Upper lobe of left lung (tissue), 4 donors: Measurements from ENCODE around the gene H2AZ1.

Source experiments
- EP300 ChIP-seq, 4 donors: sonication (generic); formaldehyde crosslinking; IDR thresholded peaks; one replicate each; pipeline ENCODE4 v1.5.1; 2017; ENCODE audit warnings: antibody characterized with exemption in 4 of 4, control low read depth in 2 of 4
- POLR2A ChIP-seq, 4 donors: fragments of 450-650 bp; IDR thresholded peaks; one replicate each; pipeline ENCODE4 v1.5.1; 2016 to 2017; ENCODE audit warnings: antibody characterized with exemption in 4 of 4, mild to moderate bottlenecking in 2 of 4
- POLR2AphosphoS5 ChIP-seq, 2 donors: sonication (generic); formaldehyde crosslinking; IDR thresholded peaks; one replicate each; pipeline ENCODE4 v1.5.1; 2017; ENCODE audit warnings: antibody characterized with exemption in 2 of 2
- TF ChIP-seq, protein P1 (sequence below), 6 experiments: fragments of 450-650 bp in 4 of 6; fragments of 200-600 bp in 2 of 6; sonication (generic) in 2 of 6; IDR thresholded peaks; one replicate each; pipeline ENCODE4 v1.5.1; 2016 to 2019; ENCODE audit warnings: antibody characterized with exemption in 6 of 6

DNA sequence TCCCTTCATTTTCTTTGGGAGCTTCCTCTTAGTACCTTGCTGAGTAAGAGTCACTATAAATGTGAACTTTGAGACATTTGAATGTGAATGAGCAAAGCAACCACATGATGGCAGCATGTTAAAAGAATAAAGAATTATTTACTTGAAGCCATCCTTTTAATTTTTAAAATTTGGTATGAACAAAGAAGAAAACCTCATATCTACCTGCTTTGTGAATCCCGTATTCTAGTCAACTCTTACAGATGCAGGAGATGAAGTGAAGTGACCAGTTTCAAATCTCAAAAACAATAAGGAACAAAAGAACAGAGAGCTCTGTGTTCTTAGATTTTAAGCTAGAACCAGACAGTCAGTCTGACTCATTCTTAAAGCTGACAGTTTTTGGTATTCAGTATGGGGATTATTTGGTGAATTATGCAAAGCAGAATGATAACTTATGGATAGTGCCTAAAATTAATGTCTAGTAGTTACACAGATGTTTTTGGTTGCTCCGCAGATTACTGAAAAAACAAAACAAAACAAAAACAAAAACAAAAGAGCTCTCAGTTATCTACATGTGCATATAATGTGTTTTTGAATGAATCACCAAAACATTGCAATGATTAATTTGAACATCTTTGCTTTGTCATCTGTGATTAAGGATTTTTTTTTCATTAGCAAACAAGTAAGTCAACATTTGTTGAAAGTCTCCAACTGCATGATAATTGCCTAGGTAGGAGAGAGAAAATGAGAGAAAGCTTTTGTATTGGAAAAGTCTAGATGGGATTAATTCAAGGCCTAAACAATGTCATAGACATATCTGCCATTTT lies 48.2 kb upstream of the H2AZ1 start:
- TF ChIP-seq, protein P1, sequence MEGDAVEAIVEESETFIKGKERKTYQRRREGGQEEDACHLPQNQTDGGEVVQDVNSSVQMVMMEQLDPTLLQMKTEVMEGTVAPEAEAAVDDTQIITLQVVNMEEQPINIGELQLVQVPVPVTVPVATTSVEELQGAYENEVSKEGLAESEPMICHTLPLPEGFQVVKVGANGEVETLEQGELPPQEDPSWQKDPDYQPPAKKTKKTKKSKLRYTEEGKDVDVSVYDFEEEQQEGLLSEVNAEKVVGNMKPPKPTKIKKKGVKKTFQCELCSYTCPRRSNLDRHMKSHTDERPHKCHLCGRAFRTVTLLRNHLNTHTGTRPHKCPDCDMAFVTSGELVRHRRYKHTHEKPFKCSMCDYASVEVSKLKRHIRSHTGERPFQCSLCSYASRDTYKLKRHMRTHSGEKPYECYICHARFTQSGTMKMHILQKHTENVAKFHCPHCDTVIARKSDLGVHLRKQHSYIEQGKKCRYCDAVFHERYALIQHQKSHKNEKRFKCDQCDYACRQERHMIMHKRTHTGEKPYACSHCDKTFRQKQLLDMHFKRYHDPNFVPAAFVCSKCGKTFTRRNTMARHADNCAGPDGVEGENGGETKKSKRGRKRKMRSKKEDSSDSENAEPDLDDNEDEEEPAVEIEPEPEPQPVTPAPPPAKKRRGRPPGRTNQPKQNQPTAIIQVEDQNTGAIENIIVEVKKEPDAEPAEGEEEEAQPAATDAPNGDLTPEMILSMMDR (IDR thresholded peaks at IDR 0.05) = peak in 4 of 6 experiments; percentile 19 to 21 (median 20)
- TF ChIP-seq POLR2A (IDR thresholded peaks at IDR 0.05) (no peak), POLR2AphosphoS5 (IDR thresholded peaks at IDR 0.05) (no peak), EP300 (IDR thresholded peaks at IDR 0.05) (no peak)
